A673 (cell line): Measurements from ENCODE around the gene FBXO11. TPM values are rescaled to one million over a fixed set of nuclear protein-coding genes. Genes with fewer than 3 reads are reported as not detected.
"Not testable (repeated sequence)": the region's sequence is repeated elsewhere in the genome, so short reads cannot be mapped to it uniquely, and the experiment has no call there.

Experiments used
- BruUV-seq: library from RNA; stranded (reverse); fragments of 400-500 nt; replicated peaks from 2 replicates; lab custom pipeline; 2021; lab: Mats Ljungman, UMichigan
- CTCF ChIA-PET: fragments of 300-600 bp; sonication (Branson Sonifier 250); formaldehyde crosslinking; loops from one replicate; lab custom pipeline; 2022; ENCODE audit warnings: antibody characterized with exemption; lab: Charles Lee
- POLR2A ChIA-PET: fragments of 300-600 bp; sonication (Branson Sonifier 250); formaldehyde crosslinking; loops from one replicate; lab custom pipeline; 2022; ENCODE audit warnings: antibody characterized with exemption; ENCODE audit not compliant: low non-redundant PET; lab: Charles Lee
- DNase-seq: peaks from one replicate; pipeline ENCODE4 v3.0.0-alpha.2; 2015; ENCODE audit warnings: low spot score
- H3K27ac ChIP-seq: fragments of 200-600 bp; sonication (generic); 2 replicates; pipeline ENCODE4 v1.5.1; 2016; ENCODE audit warnings: mixed run types, low read depth, mild to moderate bottlenecking, mixed read lengths, antibody characterized with exemption, low read length; ENCODE audit not compliant: poor library complexity, severe bottlenecking
- H3K27me3 ChIP-seq: fragments of 200-600 bp; sonication (generic); replicated peaks from 2 replicates; pipeline ENCODE4 v1.6.1; 2017; ENCODE audit warnings: mixed run types, low read depth, mild to moderate bottlenecking, mixed read lengths, antibody characterized with exemption, low read length; ENCODE audit not compliant: insufficient read depth, poor library complexity
- H3K36me3 ChIP-seq: fragments of 200-600 bp; sonication (generic); 2 replicates; pipeline ENCODE4 v1.6.1; 2016; ENCODE audit warnings: mixed run types, mild to moderate bottlenecking, mixed read lengths, antibody characterized with exemption, low read length; ENCODE audit not compliant: insufficient read depth, poor library complexity, severe bottlenecking
- H3K4me1 ChIP-seq: fragments of 200-600 bp; sonication (generic); 2 replicates; pipeline ENCODE4 v1.6.1; 2017; ENCODE audit warnings: mixed run types, mild to moderate bottlenecking, mixed read lengths, antibody characterized with exemption, low read length; ENCODE audit not compliant: insufficient read depth, poor library complexity, severe bottlenecking
- H3K4me3 ChIP-seq: fragments of 200-600 bp; sonication (generic); 2 replicates; pipeline ENCODE4 v1.5.1; 2016; ENCODE audit warnings: low read depth, mixed run types, mild to moderate bottlenecking, mixed read lengths, low read length; ENCODE audit not compliant: poor library complexity, severe bottlenecking
- H3K9me3 ChIP-seq: fragments of 200-600 bp; sonication (generic); 2 replicates; pipeline ENCODE4 v1.6.1; 2016; ENCODE audit warnings: mixed run types, low read depth, mild to moderate bottlenecking, mixed read lengths, antibody characterized with exemption, low read length; ENCODE audit not compliant: poor library complexity, severe bottlenecking
- EZH2 ChIP-seq: fragments of 200-600 bp; sonication (generic); IDR thresholded peaks from 2 replicates; pipeline ENCODE4 v1.6.1; 2017; ENCODE audit warnings: borderline replicate concordance, low read depth, mild to moderate bottlenecking, mixed read lengths, antibody characterized with exemption, low read length; ENCODE audit not compliant: poor library complexity, severe bottlenecking
- intact Hi-C: fragments of 100-400 bp; cut with micrococcal nuclease; formaldehyde crosslinking; loops from one replicate; pipeline ENCODE4 v1.10.0; 2022; ENCODE audit not compliant: unreplicated experiment
- total RNA-seq: library from RNA; stranded (reverse); gene quantifications from 2 replicates; pipeline ENCODE4 v1.2.3, GENCODE V29; 2021
- TF ChIP-seq, protein P1 (sequence below): fragments of 300-800, 200-600 bp; sonication (generic); conservative IDR thresholded peaks from 2 replicates; pipeline ENCODE4 v1.5.1; 2017; ENCODE audit warnings: low read depth, mild to moderate bottlenecking, antibody characterized with exemption, low read length, moderate library complexity, mixed read lengths

The FBXO11 gene
- total RNA-seq, 1 experiment from 2014 or later = 84.0 TPM

DNA sequence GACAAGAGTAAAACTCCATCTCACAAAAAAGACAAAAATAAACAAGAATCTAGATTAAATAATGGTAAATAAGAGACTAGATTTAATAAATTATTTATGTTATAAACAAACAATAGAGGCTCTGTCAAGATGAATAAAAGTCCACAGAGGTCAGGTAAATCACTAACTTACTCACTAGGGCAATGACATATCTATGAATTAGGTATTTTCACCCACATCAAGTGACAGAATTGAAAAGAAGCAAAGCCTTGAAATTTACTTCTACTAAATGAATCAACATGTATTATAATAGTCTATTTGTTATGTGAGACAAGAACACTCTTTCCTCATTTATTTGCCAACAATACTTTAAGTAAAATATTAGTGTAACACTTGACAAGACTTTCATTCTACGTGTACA, 41.7 kb downstream of the FBXO11 start:
- no peak overlapping the region for H3K4me3 ChIP-seq
- no TSS peak for BruUV-seq
- H3K36me3 ChIP-seq = no peaks in the 10 kb centered on the region
- peaks cover 3% of the 10 kb centered on the region for H3K9me3 ChIP-seq
- no peaks in the 10 kb centered on the region for H3K27me3 ChIP-seq
- no peak overlapping the region for H3K27ac ChIP-seq
- ChIA-PET POLR2A (no interaction called here), CTCF (no interaction called here)
- no peak for DNase-seq
- TF ChIP-seq, protein P1, sequence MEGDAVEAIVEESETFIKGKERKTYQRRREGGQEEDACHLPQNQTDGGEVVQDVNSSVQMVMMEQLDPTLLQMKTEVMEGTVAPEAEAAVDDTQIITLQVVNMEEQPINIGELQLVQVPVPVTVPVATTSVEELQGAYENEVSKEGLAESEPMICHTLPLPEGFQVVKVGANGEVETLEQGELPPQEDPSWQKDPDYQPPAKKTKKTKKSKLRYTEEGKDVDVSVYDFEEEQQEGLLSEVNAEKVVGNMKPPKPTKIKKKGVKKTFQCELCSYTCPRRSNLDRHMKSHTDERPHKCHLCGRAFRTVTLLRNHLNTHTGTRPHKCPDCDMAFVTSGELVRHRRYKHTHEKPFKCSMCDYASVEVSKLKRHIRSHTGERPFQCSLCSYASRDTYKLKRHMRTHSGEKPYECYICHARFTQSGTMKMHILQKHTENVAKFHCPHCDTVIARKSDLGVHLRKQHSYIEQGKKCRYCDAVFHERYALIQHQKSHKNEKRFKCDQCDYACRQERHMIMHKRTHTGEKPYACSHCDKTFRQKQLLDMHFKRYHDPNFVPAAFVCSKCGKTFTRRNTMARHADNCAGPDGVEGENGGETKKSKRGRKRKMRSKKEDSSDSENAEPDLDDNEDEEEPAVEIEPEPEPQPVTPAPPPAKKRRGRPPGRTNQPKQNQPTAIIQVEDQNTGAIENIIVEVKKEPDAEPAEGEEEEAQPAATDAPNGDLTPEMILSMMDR = no peak
- no peak for TF ChIP-seq EZH2
- peaks cover 15% of the 10 kb centered on the region for H3K4me1 ChIP-seq
- intact Hi-C loops = no loop called here

DNA sequence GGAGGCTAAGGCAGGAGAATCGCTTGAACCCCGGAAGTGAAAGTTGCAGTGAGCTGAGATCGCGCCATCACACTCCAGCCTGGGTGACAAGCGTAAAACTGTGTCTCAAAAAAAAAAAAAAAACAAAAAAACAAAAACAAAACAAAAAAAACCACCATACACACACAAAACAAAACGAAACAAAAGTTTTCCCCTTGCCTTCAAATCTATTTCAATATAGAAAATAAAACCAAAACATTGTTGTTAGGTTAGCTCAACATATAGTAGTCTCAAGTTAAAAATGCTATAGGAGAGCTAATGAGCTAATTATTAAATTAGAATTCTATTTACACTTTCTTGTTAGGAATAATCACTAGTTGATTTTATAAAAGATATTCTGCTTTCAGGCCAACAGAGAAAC, 43.3 kb downstream of the FBXO11 start:
- TF ChIP-seq EZH2 = no peak
- TF ChIP-seq, protein P1 = no peak
- no TSS peak for BruUV-seq
- Histone ChIP-seq H3K4me3 (no peak overlapping the region), H3K27me3 (no peaks in the 10 kb centered on the region), H3K9me3 (peaks cover 3% of the 10 kb centered on the region), H3K36me3 (no peaks in the 10 kb centered on the region), H3K4me1 (peaks cover 9% of the 10 kb centered on the region), H3K27ac (no peak overlapping the region)
- intact Hi-C loops = no loop called here
- DNase-seq = no peak
- ChIA-PET POLR2A (no interaction called here), CTCF (no interaction called here)

DNA sequence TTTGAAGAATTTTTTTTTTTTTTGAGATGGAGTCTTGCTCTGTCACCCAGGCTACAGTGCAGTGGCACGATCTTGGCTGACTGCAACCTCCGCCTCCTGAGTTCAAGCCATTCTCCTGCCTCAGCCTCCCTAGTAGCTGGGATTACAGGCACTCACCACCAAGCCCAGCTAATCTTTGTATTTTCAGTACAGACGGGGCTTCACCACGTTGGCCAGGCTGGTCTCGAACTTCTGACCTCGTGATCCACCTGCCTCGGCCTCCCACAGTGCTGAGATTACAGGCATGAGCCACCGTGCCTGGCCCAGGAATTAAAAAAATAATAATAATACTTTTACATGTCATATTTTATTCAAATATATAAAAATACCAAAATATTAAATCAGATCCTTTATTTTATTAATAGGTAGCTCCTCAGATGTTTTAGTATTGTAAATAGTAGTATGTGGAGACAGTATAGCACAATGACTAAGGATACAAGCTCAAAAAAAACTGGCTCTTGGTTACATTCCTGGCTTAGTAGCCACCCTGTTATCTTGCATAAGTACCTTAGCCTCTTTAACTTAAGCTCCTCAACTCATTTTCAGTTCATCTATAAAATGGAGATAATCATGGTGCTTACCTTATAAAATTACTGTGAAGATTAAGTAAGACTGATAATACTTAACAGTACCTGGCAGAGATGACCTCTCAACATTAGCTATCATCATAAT, 53.1 kb downstream of the FBXO11 start:
- POLR2A ChIA-PET, BruUV-seq, H3K4me3 ChIP-seq, DNase-seq, H3K27me3 ChIP-seq, H3K27ac ChIP-seq, H3K36me3 ChIP-seq, CTCF ChIA-PET, H3K9me3 ChIP-seq, intact Hi-C loops: not testable (repeated sequence)
- H3K4me1 ChIP-seq = peaks cover 20% of the 10 kb centered on the region

DNA sequence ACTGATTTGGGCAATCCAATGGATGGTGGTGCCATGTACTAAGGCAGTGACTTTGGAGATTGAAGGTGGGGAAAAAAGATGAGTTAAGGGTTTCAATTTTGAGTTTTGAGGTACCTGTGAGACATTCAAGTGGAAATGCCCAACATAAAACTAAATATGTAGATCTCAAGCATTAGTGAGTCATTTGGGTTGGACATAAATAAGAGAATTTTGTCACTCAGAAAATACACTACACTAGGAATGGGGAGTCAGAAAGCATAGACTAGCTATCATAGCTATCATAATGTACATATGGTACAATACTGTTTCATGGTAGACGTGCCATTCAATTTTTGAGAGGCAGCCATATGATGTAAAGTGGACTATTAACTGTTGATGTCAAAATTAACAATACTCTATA, 56.1 kb downstream of the FBXO11 start:
- Histone ChIP-seq H3K4me1 (peaks cover 32% of the 10 kb centered on the region), H3K9me3 (no peaks in the 10 kb centered on the region), H3K4me3 (no peak overlapping the region), H3K36me3 (no peaks in the 10 kb centered on the region), H3K27ac (no peak overlapping the region), H3K27me3 (no peaks in the 10 kb centered on the region)
- ChIA-PET POLR2A (no interaction called here), CTCF (no interaction called here)
- DNase-seq = no peak
- no peak for TF ChIP-seq EZH2
- TF ChIP-seq, protein P1 = no peak
- intact Hi-C loops = no loop called here
- no TSS peak for BruUV-seq
